ENCODE results near the gene PLEKHA6.

DNA sequence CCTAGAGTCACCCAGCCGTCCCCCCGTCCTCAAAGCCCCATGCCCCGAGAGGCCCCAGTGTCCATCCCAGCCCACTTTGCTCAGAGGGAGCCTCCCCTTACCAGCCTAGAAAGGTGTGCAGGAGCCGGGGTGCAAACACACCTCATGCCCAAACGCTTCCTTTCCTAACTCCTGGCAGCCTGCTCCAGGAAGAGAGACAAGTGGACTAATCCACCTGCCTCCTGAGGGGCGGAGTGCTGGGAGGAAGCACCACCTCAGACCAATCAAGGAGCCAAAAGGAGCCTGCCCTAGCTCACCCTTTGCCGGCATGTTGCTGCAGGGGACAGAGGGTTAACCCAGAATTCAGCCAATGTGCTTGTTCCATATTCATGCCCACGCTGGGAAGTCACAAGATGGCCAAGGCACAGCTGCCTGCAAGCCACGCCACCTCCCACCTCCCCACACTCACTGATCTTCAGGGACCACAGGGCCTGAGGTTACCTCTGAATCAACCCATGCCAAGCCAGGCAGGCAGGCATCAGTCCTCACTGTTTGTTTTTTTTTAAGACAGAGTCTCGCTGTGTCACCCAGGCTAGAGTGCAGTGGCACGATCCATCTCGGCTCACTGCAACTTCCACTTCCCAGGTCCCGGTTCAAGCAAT, 27.8 kb downstream of the PLEKHA6 start:
- TF ChIP-seq, protein P1, sequence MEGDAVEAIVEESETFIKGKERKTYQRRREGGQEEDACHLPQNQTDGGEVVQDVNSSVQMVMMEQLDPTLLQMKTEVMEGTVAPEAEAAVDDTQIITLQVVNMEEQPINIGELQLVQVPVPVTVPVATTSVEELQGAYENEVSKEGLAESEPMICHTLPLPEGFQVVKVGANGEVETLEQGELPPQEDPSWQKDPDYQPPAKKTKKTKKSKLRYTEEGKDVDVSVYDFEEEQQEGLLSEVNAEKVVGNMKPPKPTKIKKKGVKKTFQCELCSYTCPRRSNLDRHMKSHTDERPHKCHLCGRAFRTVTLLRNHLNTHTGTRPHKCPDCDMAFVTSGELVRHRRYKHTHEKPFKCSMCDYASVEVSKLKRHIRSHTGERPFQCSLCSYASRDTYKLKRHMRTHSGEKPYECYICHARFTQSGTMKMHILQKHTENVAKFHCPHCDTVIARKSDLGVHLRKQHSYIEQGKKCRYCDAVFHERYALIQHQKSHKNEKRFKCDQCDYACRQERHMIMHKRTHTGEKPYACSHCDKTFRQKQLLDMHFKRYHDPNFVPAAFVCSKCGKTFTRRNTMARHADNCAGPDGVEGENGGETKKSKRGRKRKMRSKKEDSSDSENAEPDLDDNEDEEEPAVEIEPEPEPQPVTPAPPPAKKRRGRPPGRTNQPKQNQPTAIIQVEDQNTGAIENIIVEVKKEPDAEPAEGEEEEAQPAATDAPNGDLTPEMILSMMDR (IDR thresholded peaks at IDR 0.05; ENCODE audit: low read length): no peak
- no peak for TF ChIP-seq EZH2 (optimal IDR thresholded peaks at IDR 0.05; ENCODE audit: low read depth, low read length)
- TF ChIP-seq EZH2phosphoT487 (IDR thresholded peaks at IDR 0.05; ENCODE audit: low read length): no peak

Measured in MM.1S (cell line).